ENCODE data around the gene IL10RA. TPM values are rescaled to one million over a fixed set of nuclear protein-coding genes. Genes with fewer than 3 reads are reported as not detected.

IL10RA gene
- total and polyA plus RNA-seq, 2 experiments from 2014 or later: 0.10 TPM; not detected in 1

DNA sequence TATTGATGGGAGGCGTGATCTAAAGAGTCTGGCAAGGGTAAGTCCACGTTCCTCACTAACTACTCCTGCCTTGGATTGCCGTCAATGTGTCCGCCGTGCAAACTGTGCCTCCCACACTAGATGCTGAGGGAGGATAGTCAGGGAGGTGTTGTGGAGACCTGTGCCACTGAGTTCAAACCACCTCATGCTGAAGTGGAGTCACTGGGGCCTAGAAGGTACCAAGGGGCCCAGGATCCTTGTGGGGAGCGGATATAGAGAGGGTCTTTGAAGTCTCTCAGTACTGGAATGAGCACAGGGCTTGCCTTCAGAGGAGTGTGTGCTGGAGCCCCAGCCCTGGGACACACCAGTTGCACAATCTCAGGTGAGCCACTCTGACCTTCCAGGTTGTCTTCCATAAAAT lies 63.6 kb downstream of the IL10RA start:
- no peak for DNase-seq (ENCODE audit: low spot score)
- no peak overlapping the region for H3K27ac ChIP-seq (ENCODE audit: low read depth)

DNA sequence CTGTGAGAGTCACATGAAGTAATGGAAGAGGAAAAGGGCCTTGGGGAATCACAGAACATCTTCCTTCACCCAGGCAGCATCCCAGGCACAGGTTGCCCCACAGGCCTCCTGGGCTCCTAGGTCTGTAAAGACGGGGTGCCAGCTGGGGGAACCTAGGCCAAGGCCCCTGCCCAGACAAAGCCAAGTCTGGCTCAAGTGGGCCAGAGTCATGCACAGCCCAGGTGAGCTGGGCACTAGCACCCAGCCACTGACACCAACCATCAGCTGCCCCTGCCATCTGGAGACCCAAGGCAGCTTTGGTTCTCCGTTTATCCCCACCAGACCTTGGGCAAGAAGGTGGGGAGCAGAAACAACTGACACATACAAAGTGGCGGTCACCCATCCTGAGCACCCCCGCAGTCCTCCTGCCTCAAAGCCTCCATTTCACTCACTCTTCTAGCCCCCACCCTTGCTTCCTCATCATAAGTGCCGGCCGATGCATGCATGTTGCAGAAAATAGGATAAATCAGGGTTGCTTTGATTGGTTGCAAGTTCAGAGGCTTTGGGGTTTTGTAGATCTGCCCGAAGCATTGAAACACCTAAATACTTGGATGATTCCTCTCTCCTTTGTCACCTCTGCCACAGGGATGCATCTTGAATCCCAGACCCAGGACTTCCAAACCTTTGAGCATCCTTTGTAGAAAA lies 64.2 kb downstream of the IL10RA start:
- DNase-seq (ENCODE audit: low spot score) (no peak), ATAC-seq (no peak)
- Mint-ChIP-seq H3K27ac (no peak overlapping the region), H3K27me3 (ENCODE audit: insufficient read depth, low read depth, poor library complexity) (peaks cover 2% of the 10 kb centered on the region), H3K36me3 (ENCODE audit: low read depth) (no peaks in the 10 kb centered on the region), H3K9me3 (no peaks in the 10 kb centered on the region), H3K4me1 (no peaks in the 10 kb centered on the region), H3K4me3 (no peak overlapping the region)
- Histone ChIP-seq H2AFZ (no peak overlapping the region), H3K4me2 (no peak overlapping the region), H3K9me2 (ENCODE audit: insufficient read depth) (no peaks in the 10 kb centered on the region), H3K4me1 (ENCODE audit: insufficient read depth) (no peaks in the 10 kb centered on the region), H3K27me3 (ENCODE audit: insufficient read depth) (no peaks in the 10 kb centered on the region), H3F3A (replicated peaks; ENCODE audit: low read depth) (no peaks in the 10 kb centered on the region), H4K20me1 (replicated peaks; ENCODE audit: insufficient read depth) (no peaks in the 10 kb centered on the region; the same call in 1 of the 2 replicates), H3K79me2 (replicated peaks; ENCODE audit: insufficient read depth) (no peaks in the 10 kb centered on the region), H3K4me3 (no peak overlapping the region), H3K27ac (ENCODE audit: low read depth) (no peak overlapping the region), H3K36me3 (ENCODE audit: insufficient read depth) (no peaks in the 10 kb centered on the region)
- TF ChIP-seq, protein P1, sequence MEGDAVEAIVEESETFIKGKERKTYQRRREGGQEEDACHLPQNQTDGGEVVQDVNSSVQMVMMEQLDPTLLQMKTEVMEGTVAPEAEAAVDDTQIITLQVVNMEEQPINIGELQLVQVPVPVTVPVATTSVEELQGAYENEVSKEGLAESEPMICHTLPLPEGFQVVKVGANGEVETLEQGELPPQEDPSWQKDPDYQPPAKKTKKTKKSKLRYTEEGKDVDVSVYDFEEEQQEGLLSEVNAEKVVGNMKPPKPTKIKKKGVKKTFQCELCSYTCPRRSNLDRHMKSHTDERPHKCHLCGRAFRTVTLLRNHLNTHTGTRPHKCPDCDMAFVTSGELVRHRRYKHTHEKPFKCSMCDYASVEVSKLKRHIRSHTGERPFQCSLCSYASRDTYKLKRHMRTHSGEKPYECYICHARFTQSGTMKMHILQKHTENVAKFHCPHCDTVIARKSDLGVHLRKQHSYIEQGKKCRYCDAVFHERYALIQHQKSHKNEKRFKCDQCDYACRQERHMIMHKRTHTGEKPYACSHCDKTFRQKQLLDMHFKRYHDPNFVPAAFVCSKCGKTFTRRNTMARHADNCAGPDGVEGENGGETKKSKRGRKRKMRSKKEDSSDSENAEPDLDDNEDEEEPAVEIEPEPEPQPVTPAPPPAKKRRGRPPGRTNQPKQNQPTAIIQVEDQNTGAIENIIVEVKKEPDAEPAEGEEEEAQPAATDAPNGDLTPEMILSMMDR (conservative IDR thresholded peaks at IDR 0.05; ENCODE audit: low read depth in 2 of 2): no peak
- TF ChIP-seq STAT1 (IDR thresholded peaks at IDR 0.05; ENCODE audit: unreplicated experiment) (no peak), NANOG (IDR thresholded peaks at IDR 0.05; ENCODE audit: borderline replicate concordance) (no peak), EZH2 (IDR thresholded peaks at IDR 0.05; ENCODE audit: low read depth, unreplicated experiment) (no peak)

More for the DNA sequence above, 63.6 kb downstream of the IL10RA start:
- Histone ChIP-seq H3K4me1 (ENCODE audit: insufficient read depth) (no peaks in the 10 kb centered on the region), H3K4me3 (no peak overlapping the region), H3K9me2 (ENCODE audit: insufficient read depth) (no peaks in the 10 kb centered on the region), H3F3A (replicated peaks; ENCODE audit: low read depth) (no peaks in the 10 kb centered on the region), H4K20me1 (replicated peaks; ENCODE audit: insufficient read depth) (no peaks in the 10 kb centered on the region; the same call in 1 of the 2 replicates), H3K36me3 (ENCODE audit: insufficient read depth) (no peaks in the 10 kb centered on the region), H2AFZ (no peak overlapping the region), H3K27me3 (ENCODE audit: insufficient read depth) (no peaks in the 10 kb centered on the region), H3K79me2 (replicated peaks; ENCODE audit: insufficient read depth) (no peaks in the 10 kb centered on the region), H3K4me2 (no peak overlapping the region)
- H3K27ac Mint-ChIP-seq: no peak overlapping the region
- H3K9me3 Mint-ChIP-seq: no peaks in the 10 kb centered on the region
- ATAC-seq: no peak
- H3K36me3 Mint-ChIP-seq (ENCODE audit: low read depth): no peaks in the 10 kb centered on the region
- H3K4me1 Mint-ChIP-seq: no peaks in the 10 kb centered on the region
- H3K27me3 Mint-ChIP-seq (ENCODE audit: insufficient read depth, low read depth, poor library complexity): peaks cover 2% of the 10 kb centered on the region
- no peak overlapping the region for H3K4me3 Mint-ChIP-seq
- TF ChIP-seq ZNF331 (CRISPR knock-in tag; IDR thresholded peaks at IDR 0.05; ENCODE audit: low read depth) (no peak), POLR2AphosphoS5 (IDR thresholded peaks at IDR 0.05; ENCODE audit: low read depth) (no peak), JUNB (IDR thresholded peaks at IDR 0.05; ENCODE audit: unreplicated experiment) (no peak)

Other genes starting within 250 kb of the IL10RA start
- gene DSCAML1, start 189.2 kb upstream of the IL10RA start, total RNA-seq (2014; rRNA removed; shearing (Covaris generic)): 0.17 and 0.19 TPM in 2 replicates
- 0.28 TPM in 1 of 2 replicates, not detected in the other for gene DSCAML1, start 189.2 kb upstream of the IL10RA start, polyA plus RNA-seq (2016; fragmentation: Nextera tagmentation; extraction: Ambion mirVana)
- gene FXYD2, start 161.7 kb upstream of the IL10RA start, total RNA-seq (2014; rRNA removed; shearing (Covaris generic)): 0.12 and 0.59 TPM in 2 replicates
- gene FXYD2, start 161.7 kb upstream of the IL10RA start, polyA plus RNA-seq (2016; fragmentation: Nextera tagmentation; extraction: Ambion mirVana): 0.12 and 1.4 TPM in 2 replicates
- gene FXYD6, start 109.7 kb upstream of the IL10RA start, total RNA-seq (2014; rRNA removed; shearing (Covaris generic)): 25.6 and 30.7 TPM in 2 replicates
- 21.8 and 26.2 TPM in 2 replicates for gene FXYD6, start 109.7 kb upstream of the IL10RA start, polyA plus RNA-seq (2016; fragmentation: Nextera tagmentation; extraction: Ambion mirVana)
- 0.08 and 0.31 TPM in 2 replicates for gene TMPRSS13, start 57.0 kb upstream of the IL10RA start, total RNA-seq (2014; rRNA removed; shearing (Covaris generic))
- gene TMPRSS13, start 57.0 kb upstream of the IL10RA start, polyA plus RNA-seq (2016; fragmentation: Nextera tagmentation; extraction: Ambion mirVana): 0.10 TPM in 1 of 2 replicates, not detected in the other
- 0.04 and 0.10 TPM in 2 replicates for gene TMPRSS4, start 90.7 kb downstream of the IL10RA start, total RNA-seq (2014; rRNA removed; shearing (Covaris generic))
- 0.35 and 0.58 TPM in 2 replicates for gene TMPRSS4, start 90.7 kb downstream of the IL10RA start, polyA plus RNA-seq (2016; fragmentation: Nextera tagmentation; extraction: Ambion mirVana)
- not detected in 2 replicates for gene SMIM35, start 100.6 kb downstream of the IL10RA start, total RNA-seq (2014; rRNA removed; shearing (Covaris generic))
- not detected in 2 replicates for gene SMIM35, start 100.6 kb downstream of the IL10RA start, polyA plus RNA-seq (2016; fragmentation: Nextera tagmentation; extraction: Ambion mirVana)
- gene SCN4B, start 166.4 kb downstream of the IL10RA start, total RNA-seq (2014; rRNA removed; shearing (Covaris generic)): 1.7 and 3.0 TPM in 2 replicates
- gene SCN4B, start 166.4 kb downstream of the IL10RA start, polyA plus RNA-seq (2016; fragmentation: Nextera tagmentation; extraction: Ambion mirVana): 0.16 and 0.45 TPM in 2 replicates
- gene SCN2B, start 190.2 kb downstream of the IL10RA start, total RNA-seq (2014; rRNA removed; shearing (Covaris generic)): 0.03 and 0.04 TPM in 2 replicates
- gene SCN2B, start 190.2 kb downstream of the IL10RA start, polyA plus RNA-seq (2016; fragmentation: Nextera tagmentation; extraction: Ambion mirVana): 0.09 TPM in 1 of 2 replicates, not detected in the other
- gene JAML, start 238.6 kb downstream of the IL10RA start, total RNA-seq (2014; rRNA removed; shearing (Covaris generic)): 0.12 and 0.56 TPM in 2 replicates
- gene JAML, start 238.6 kb downstream of the IL10RA start, polyA plus RNA-seq (2016; fragmentation: Nextera tagmentation; extraction: Ambion mirVana): 0.26 and 1.0 TPM in 2 replicates